GM04504 (cell line): ENCODE data around the gene SORL1-AS1.

Experiments used
- DNase-seq: peaks from one replicate; pipeline ENCODE4 v3.0.0-alpha.2; 2012; ENCODE audit warnings: low read depth

The SORL1-AS1 gene

GRCh38 chr11:121476379-121477032, 23.7 kb upstream of the SORL1-AS1 start:
- DNase-seq = no peak

- DNase-seq = no peak
Observed at GRCh38 chr11:121474680-121475079, 21.9 kb upstream of the SORL1-AS1 start.

GRCh38 chr11:121473064-121473777, 20.5 kb upstream of the SORL1-AS1 start:
- no peak for DNase-seq

GRCh38 chr11:121472312-121472711, 19.5 kb upstream of the SORL1-AS1 start:
- no peak for DNase-seq

- DNase-seq = no peak
Observed at GRCh38 chr11:121471167-121471566, 18.4 kb upstream of the SORL1-AS1 start.

- no peak for DNase-seq
Observed at GRCh38 chr11:121469910-121470309, 17.1 kb upstream of the SORL1-AS1 start.

- DNase-seq = no peak
Observed at GRCh38 chr11:121467965-121468364, 15.2 kb upstream of the SORL1-AS1 start.

- DNase-seq = no peak
Observed at GRCh38 chr11:121467471-121467870, 14.7 kb upstream of the SORL1-AS1 start.

- DNase-seq = peak; percentile 89
Observed at GRCh38 chr11:121466063-121466794, 13.5 kb upstream of the SORL1-AS1 start.

- no peak for DNase-seq
Observed at GRCh38 chr11:121465709-121466062, 12.9 kb upstream of the SORL1-AS1 start.

GRCh38 chr11:121464352-121464946, 11.7 kb upstream of the SORL1-AS1 start:
- peak; percentile 81 for DNase-seq

- no peak for DNase-seq
Observed at GRCh38 chr11:121463689-121464335, 11.0 kb upstream of the SORL1-AS1 start.

GRCh38 chr11:121461843-121462242, 9.1 kb upstream of the SORL1-AS1 start:
- no peak for DNase-seq

GRCh38 chr11:121460941-121461514, 8.3 kb upstream of the SORL1-AS1 start:
- no peak for DNase-seq

GRCh38 chr11:121459413-121460017, 6.7 kb upstream of the SORL1-AS1 start:
- DNase-seq = no peak

- DNase-seq = no peak
Observed at GRCh38 chr11:121458551-121458950, 5.8 kb upstream of the SORL1-AS1 start.

GRCh38 chr11:121456816-121457431, 4.2 kb upstream of the SORL1-AS1 start:
- DNase-seq = no peak

- DNase-seq = no peak
Observed at GRCh38 chr11:121456151-121456550, 3.4 kb upstream of the SORL1-AS1 start.

- DNase-seq = no peak
Observed at GRCh38 chr11:121455115-121455514, 2.3 kb upstream of the SORL1-AS1 start.

GRCh38 chr11:121453589-121454299, 977 bp upstream of the SORL1-AS1 start:
- DNase-seq = no peak
